Measurements from ENCODE around the gene CSGALNACT2.

The CSGALNACT2 gene

GRCh38 chr10:43201545-43202131 is 63.4 kb downstream of the CSGALNACT2 start:
- no peak for DNase-seq (ENCODE audit: low read depth)
- no peak for TF ChIP-seq CTCF (IDR thresholded peaks at IDR 0.05; ENCODE audit: low read depth, low read length)
- TF ChIP-seq POLR2A (IDR thresholded peaks at IDR 0.05; ENCODE audit: extremely low read depth, insufficient read length) = no peak
- no peak for TF ChIP-seq MAX (IDR thresholded peaks at IDR 0.05; ENCODE audit: low read depth, low read length)
- TF ChIP-seq MYC (IDR thresholded peaks at IDR 0.05; ENCODE audit: low read depth, low read length) = no peak
- H3K4me3 ChIP-seq (ENCODE audit: low read depth, low read length) = no peak overlapping the region

GRCh38 chr10:43202224-43202656 is 64.0 kb downstream of the CSGALNACT2 start:
- H3K4me3 ChIP-seq (ENCODE audit: low read depth, low read length) = no peak overlapping the region
- no peak for TF ChIP-seq MAX (IDR thresholded peaks at IDR 0.05; ENCODE audit: low read depth, low read length)
- TF ChIP-seq MYC (IDR thresholded peaks at IDR 0.05; ENCODE audit: low read depth, low read length) = no peak
- no peak for TF ChIP-seq POLR2A (IDR thresholded peaks at IDR 0.05; ENCODE audit: extremely low read depth, insufficient read length)
- TF ChIP-seq CTCF (IDR thresholded peaks at IDR 0.05; ENCODE audit: low read depth, low read length) = peak; percentile 25
- peak; percentile 28 for DNase-seq (ENCODE audit: low read depth)

- no peak overlapping the region for H3K4me3 ChIP-seq (ENCODE audit: low read depth, low read length)
- no peak for TF ChIP-seq POLR2A (IDR thresholded peaks at IDR 0.05; ENCODE audit: extremely low read depth, insufficient read length)
- TF ChIP-seq MYC (IDR thresholded peaks at IDR 0.05; ENCODE audit: low read depth, low read length) = no peak
- TF ChIP-seq CTCF (IDR thresholded peaks at IDR 0.05; ENCODE audit: low read depth, low read length) = no peak
- TF ChIP-seq MAX (IDR thresholded peaks at IDR 0.05; ENCODE audit: low read depth, low read length) = no peak
- DNase-seq (ENCODE audit: low read depth) = no peak
Measured at GRCh38 chr10:43202657-43203447, 64.6 kb downstream of the CSGALNACT2 start.

- H3K4me3 ChIP-seq (ENCODE audit: low read depth, low read length) = no peak overlapping the region
- DNase-seq (ENCODE audit: low read depth) = no peak
- no peak for TF ChIP-seq MYC (IDR thresholded peaks at IDR 0.05; ENCODE audit: low read depth, low read length)
- TF ChIP-seq POLR2A (IDR thresholded peaks at IDR 0.05; ENCODE audit: extremely low read depth, insufficient read length) = no peak
- TF ChIP-seq CTCF (IDR thresholded peaks at IDR 0.05; ENCODE audit: low read depth, low read length) = no peak
- no peak for TF ChIP-seq MAX (IDR thresholded peaks at IDR 0.05; ENCODE audit: low read depth, low read length)
Measured at GRCh38 chr10:43203448-43204041, 65.3 kb downstream of the CSGALNACT2 start.

GRCh38 chr10:43204042-43204942 is 66.0 kb downstream of the CSGALNACT2 start:
- TF ChIP-seq MAX (IDR thresholded peaks at IDR 0.05; ENCODE audit: low read depth, low read length) (no peak), CTCF (IDR thresholded peaks at IDR 0.05; ENCODE audit: low read depth, low read length) (no peak), MYC (IDR thresholded peaks at IDR 0.05; ENCODE audit: low read depth, low read length) (no peak), POLR2A (IDR thresholded peaks at IDR 0.05; ENCODE audit: extremely low read depth, insufficient read length) (no peak)
- peak; percentile 36 for DNase-seq (ENCODE audit: low read depth)
- H3K4me3 ChIP-seq (ENCODE audit: low read depth, low read length) = no peak overlapping the region

All from NB4 (cell line).